Naive B cell (primary cell): ENCODE data around the gene C12orf43. TPM values are rescaled to one million over a fixed set of nuclear protein-coding genes. Genes with fewer than 3 reads are reported as not detected.

Source experiments
- ATAC-seq, 2 donors: fragments of 150-1000 bp; cut with Tn5 transposase; 2 replicates each; pipeline ENCODE4 v1.10.0; 2021; ENCODE audit warnings: low read depth in 2 of 2, mild to moderate bottlenecking in 2 of 2, moderate library complexity in 2 of 2
- DNase-seq: peaks from one replicate; pipeline ENCODE4 v3.0.0; 2022
- H3K27ac Mint-ChIP-seq, 6 donors: one replicate each; pipeline ENCODE4 v1.8.0; 2020 to 2022; ENCODE audit warnings: mild to moderate bottlenecking in 6 of 6, mixed read lengths in 6 of 6, moderate library complexity in 5 of 6, inconsistent platforms in 2 of 6
- H3K27me3 Mint-ChIP-seq, 3 donors: one replicate each; pipeline ENCODE4 v1.8.0; 2021 to 2022; ENCODE audit warnings: mixed read lengths in 3 of 3, mild to moderate bottlenecking in 1 of 3
- H3K36me3 Mint-ChIP-seq, 2 donors: one replicate each; pipeline ENCODE4 v1.8.0; 2020 to 2022; ENCODE audit warnings: mixed read lengths in 2 of 2, inconsistent platforms in 1 of 2, mild to moderate bottlenecking in 1 of 2
- H3K4me1 Mint-ChIP-seq, 3 donors: one replicate each; pipeline ENCODE4 v1.8.0; 2020 to 2022; ENCODE audit warnings: mixed read lengths in 3 of 3, inconsistent platforms in 1 of 3, mild to moderate bottlenecking in 1 of 3, moderate library complexity in 1 of 3
- H3K4me3 Mint-ChIP-seq, 8 donors: one replicate each; pipeline ENCODE4 v1.8.0; 2020 to 2022; ENCODE audit warnings: mild to moderate bottlenecking in 8 of 8, mixed read lengths in 8 of 8, moderate library complexity in 8 of 8, inconsistent platforms in 2 of 8
- H3K9me3 Mint-ChIP-seq, 7 donors: one replicate each; pipeline ENCODE4 v1.8.0; 2020 to 2022; ENCODE audit warnings: mixed read lengths in 7 of 7, mild to moderate bottlenecking in 5 of 7, inconsistent platforms in 2 of 7, moderate library complexity in 1 of 7
- polyA plus RNA-seq, 6 donors: library from polyadenylated mRNA; unstranded; fragments of 300-500 nt; fragmentation: Illumina TruSeq; gene quantifications; one replicate each; pipeline ENCODE4 v1.2.3, GENCODE V29; 2021; ENCODE audit warnings: low read depth in 6 of 6

Gene C12orf43
- polyA plus RNA-seq, 6 donors from 2014 or later: 15.0 to 19.7 (median 18.7) TPM

DNA sequence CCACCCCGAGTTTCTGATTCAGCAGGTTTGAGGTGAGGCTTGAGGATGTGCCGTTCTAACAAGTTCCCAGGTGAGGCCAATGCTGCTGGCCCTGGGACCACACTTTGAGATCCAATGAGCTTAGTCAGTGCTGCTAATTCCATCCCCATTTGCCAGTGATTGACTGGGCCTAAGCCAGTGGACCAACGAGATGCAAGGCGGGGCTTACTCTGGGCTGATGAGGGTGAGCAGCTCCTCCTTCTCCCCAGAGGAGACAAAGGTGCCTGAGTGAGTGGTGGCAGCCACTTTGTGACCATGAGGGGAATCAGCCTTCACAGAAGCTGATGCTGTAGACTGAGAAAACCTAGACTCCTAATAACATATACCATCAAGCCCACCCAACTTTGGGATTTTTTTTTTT is 61.1 kb downstream of the C12orf43 start:
- H3K4me1 Mint-ChIP-seq: no peaks in the 10 kb centered on the region
- no peak for ATAC-seq
- H3K9me3 Mint-ChIP-seq: peaks cover 0 to 7% (median 0%) of the 10 kb centered on the region in 7 donors
- no peaks in the 10 kb centered on the region for H3K36me3 Mint-ChIP-seq
- no peak overlapping the region for H3K4me3 Mint-ChIP-seq
- DNase-seq: no peak
- H3K27ac Mint-ChIP-seq: no peak overlapping the region
- peaks cover 0 to 8% (median 0%) of the 10 kb centered on the region in 3 donors for H3K27me3 Mint-ChIP-seq

- Mint-ChIP-seq H3K4me1 (no peaks in the 10 kb centered on the region), H3K27me3 (no peaks in the 10 kb centered on the region), H3K4me3 (no peak overlapping the region), H3K36me3 (no peaks in the 10 kb centered on the region), H3K27ac (peak overlapping the region in 1 of 6 donors; percentile 15), H3K9me3 (peaks cover 0 to 7% (median 0%) of the 10 kb centered on the region in 7 donors)
- DNase-seq (no peak), ATAC-seq (no peak)
Observed at GRCh38 chr12:120950807-120951206, 65.5 kb downstream of the C12orf43 start.

Other genes with a start within 250 kb of the C12orf43 start
- gene SPPL3, start 112.1 kb downstream of the C12orf43 start, polyA plus RNA-seq: 10 to 100 TPM; 17.5 to 47.5 (median 30.1) TPM
- gene HNF1A, start 37.9 kb downstream of the C12orf43 start, polyA plus RNA-seq: not detected
- gene OASL, start 22.8 kb upstream of the C12orf43 start, polyA plus RNA-seq: 1 to 10 TPM in 2 of 6 donors, under 1 TPM in 3, not detected in 1; 0.65 to 4.4 (median 0.84) TPM
- gene P2RX7, start 116.4 kb upstream of the C12orf43 start, polyA plus RNA-seq: 1 to 10 TPM in 5 of 6 donors, under 1 TPM in 1; 0.10 to 3.2 (median 1.4) TPM
- gene P2RX4, start 193.6 kb upstream of the C12orf43 start, polyA plus RNA-seq: 10 to 100 TPM; 11.2 to 23.3 (median 15.6) TPM